Mucosa of rectum (tissue), 2 donors: ENCODE measurements around the gene SPINT2.

Source experiments
- H3K27ac ChIP-seq, 2 donors: one replicate each; pipeline ENCODE4 v1.7.0; 2013; ENCODE audit warnings: inconsistent platforms in 2 of 2, low read depth in 2 of 2, low read length in 2 of 2
- H3K27me3 ChIP-seq, 2 donors: one replicate each; pipeline ENCODE4 v1.7.0; 2013; ENCODE audit warnings: low read length in 2 of 2; ENCODE audit not compliant: control insufficient read depth in 2 of 2, insufficient read depth in 2 of 2
- H3K36me3 ChIP-seq, 2 donors: one replicate each; pipeline ENCODE4 v1.7.0; 2013; ENCODE audit warnings: low read length in 2 of 2; ENCODE audit not compliant: control insufficient read depth in 2 of 2, insufficient read depth in 2 of 2
- H3K4me1 ChIP-seq, 2 donors: one replicate each; pipeline ENCODE4 v1.7.0; 2013; ENCODE audit warnings: low read length in 2 of 2, mild to moderate bottlenecking in 1 of 2; ENCODE audit not compliant: control insufficient read depth in 2 of 2, insufficient read depth in 2 of 2
- H3K4me3 ChIP-seq, 2 donors: one replicate each; pipeline ENCODE4 v1.7.0; 2013; ENCODE audit warnings: low read length in 2 of 2
- H3K9ac ChIP-seq, 2 donors: one replicate each; pipeline ENCODE4 v1.7.0; 2013; ENCODE audit warnings: low read length in 2 of 2, low read depth in 1 of 2, mild to moderate bottlenecking in 1 of 2
- H3K9me3 ChIP-seq, 2 donors: one replicate each; pipeline ENCODE4 v1.7.0; 2013; ENCODE audit warnings: low read length in 2 of 2; ENCODE audit not compliant: control insufficient read depth in 2 of 2
- donor health status: healthy.
- donor health status: Normal muscosa, but diverticular disease.

SPINT2 gene

DNA sequence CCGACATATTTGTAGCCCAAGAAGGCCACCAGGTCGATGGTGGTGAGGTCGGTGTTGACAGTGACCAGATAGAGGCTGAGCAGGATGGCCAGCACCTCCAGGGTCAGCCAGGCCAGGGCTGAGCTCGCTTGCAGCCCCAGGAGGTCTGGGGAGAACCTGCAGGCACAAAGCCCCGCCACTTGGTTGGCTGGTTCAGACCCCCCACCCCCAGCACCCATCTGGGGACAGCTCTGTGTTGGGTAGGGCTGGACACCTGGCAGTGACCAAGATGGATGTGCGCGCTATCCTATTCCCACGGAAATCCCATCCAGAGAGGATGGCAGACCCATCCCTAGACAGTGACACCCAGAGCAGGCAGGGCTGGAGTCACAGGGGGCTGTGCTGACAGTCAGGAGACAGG lies 43.2 kb downstream of the SPINT2 start:
- H3K4me3 ChIP-seq, result no peak overlapping the region
- H3K9ac ChIP-seq, result no peak overlapping the region
- peaks cover 10 to 20% of the 10 kb centered on the region in 2 donors for H3K36me3 ChIP-seq
- no peak overlapping the region for H3K27ac ChIP-seq
- H3K9me3 ChIP-seq, result no peaks in the 10 kb centered on the region
- no peaks in the 10 kb centered on the region for H3K27me3 ChIP-seq
- peaks cover 6 to 14% of the 10 kb centered on the region in 2 donors for H3K4me1 ChIP-seq

DNA sequence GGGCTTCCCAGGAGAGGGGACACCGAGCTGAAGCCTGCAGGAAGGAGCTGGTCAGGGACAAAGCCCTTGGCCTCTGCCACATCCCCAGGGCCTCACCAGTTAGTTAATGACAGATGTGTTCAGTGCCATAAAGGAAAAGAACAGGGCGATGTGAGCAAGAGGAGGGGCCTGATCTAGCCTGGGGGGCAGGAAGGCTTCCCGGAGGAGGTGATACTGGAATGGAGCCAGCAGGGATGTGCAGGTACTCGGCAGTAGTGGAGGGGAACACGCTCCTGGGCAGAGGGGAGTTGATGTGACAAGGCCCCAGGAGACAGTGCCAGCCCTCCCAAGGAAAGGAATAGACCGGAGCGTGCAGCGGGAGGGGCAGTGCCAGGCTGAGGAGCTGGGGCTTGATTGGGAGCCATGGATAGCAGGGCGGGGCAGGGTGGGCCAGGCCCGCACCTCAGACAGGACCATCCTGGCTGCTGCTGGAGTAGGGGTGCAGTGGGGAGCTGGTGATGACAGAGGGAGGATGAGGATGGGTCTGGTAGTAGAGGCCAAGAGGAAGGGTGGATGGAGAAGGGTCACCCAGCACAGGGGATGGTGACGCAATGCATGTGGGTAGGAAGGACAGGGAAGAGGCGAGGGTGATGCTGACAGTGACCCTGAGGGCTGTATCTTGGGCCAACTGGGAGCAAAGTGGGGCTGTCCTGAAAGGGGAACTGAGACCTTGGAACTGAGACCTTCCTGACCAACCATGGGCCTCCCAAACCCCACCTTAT lies 43.8 kb downstream of the SPINT2 start:
- H3K4me1 ChIP-seq, result peaks cover 6 to 12% of the 10 kb centered on the region in 2 donors
- H3K4me3 ChIP-seq, result no peak overlapping the region
- H3K9ac ChIP-seq, result no peak overlapping the region
- H3K9me3 ChIP-seq, result no peaks in the 10 kb centered on the region
- H3K36me3 ChIP-seq, result peaks cover 10 to 20% of the 10 kb centered on the region in 2 donors
- H3K27ac ChIP-seq, result no peak overlapping the region
- H3K27me3 ChIP-seq, result no peaks in the 10 kb centered on the region

GRCh38 chr19:38308926-38309614 lies 44.7 kb downstream of the SPINT2 start:
- Histone ChIP-seq H3K9ac (no peak overlapping the region), H3K4me3 (no peak overlapping the region), H3K27me3 (no peaks in the 10 kb centered on the region), H3K27ac (no peak overlapping the region), H3K9me3 (no peaks in the 10 kb centered on the region), H3K4me1 (peaks cover 0 to 5% of the 10 kb centered on the region in 2 donors), H3K36me3 (peaks cover 10 to 20% of the 10 kb centered on the region in 2 donors)

DNA sequence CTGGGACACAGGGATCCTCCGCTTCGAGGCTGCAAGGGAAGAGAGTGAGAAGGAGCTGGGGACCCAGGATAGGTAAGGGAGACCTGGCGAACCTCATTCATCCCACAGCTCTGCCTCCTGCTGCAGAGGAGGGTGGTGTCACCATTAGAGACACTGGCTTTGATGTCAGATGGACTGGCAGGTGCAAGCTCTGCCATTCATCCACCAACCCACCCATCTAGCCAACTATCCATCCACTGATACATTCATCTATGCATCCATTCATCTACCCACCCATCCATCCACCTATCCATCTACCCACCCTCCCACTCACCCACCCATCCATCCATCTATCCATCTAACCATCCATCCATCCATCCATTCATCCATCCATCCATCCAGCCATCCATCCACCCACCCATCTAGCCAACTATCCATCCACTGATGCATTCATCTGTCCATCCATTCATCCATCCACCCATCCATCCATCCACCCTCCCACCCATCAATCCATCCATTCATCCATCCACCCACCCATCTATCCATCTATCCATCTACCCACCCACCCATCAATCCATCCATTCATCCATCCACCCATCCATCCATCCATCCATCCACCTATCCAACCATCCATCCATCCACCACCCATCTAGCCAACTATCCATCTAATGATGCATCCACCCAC lies 45.4 kb downstream of the SPINT2 start:
- Histone ChIP-seq H3K9ac (no peak overlapping the region), H3K27ac (no peak overlapping the region), H3K36me3 (peaks cover 10 to 20% of the 10 kb centered on the region in 2 donors), H3K9me3 (no peaks in the 10 kb centered on the region), H3K4me1 (peaks cover 0 to 5% of the 10 kb centered on the region in 2 donors), H3K4me3 (no peak overlapping the region), H3K27me3 (no peaks in the 10 kb centered on the region)

DNA sequence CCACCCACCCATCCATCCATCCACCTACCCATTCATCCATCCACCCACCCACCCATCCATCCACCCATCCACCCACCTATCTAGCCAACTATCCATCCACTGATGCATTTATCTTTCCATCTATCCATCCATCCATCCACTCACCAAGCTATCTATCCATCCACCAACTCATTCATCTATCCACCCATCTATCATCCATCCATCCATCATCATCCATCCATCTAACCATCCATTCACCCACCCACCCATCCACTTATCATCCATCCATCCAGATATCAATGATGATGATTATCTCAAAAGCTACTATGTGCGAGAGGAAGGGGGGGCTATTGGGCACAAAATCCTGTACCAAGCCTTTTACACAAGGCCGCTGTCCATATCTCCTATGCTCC lies 45.9 kb downstream of the SPINT2 start:
- Histone ChIP-seq H3K9ac (no peak overlapping the region), H3K4me1 (peaks cover 3 to 6% of the 10 kb centered on the region in 2 donors), H3K27me3 (no peaks in the 10 kb centered on the region), H3K36me3 (peaks cover 10 to 20% of the 10 kb centered on the region in 2 donors), H3K27ac (no peak overlapping the region), H3K4me3 (no peak overlapping the region), H3K9me3 (no peaks in the 10 kb centered on the region)

DNA sequence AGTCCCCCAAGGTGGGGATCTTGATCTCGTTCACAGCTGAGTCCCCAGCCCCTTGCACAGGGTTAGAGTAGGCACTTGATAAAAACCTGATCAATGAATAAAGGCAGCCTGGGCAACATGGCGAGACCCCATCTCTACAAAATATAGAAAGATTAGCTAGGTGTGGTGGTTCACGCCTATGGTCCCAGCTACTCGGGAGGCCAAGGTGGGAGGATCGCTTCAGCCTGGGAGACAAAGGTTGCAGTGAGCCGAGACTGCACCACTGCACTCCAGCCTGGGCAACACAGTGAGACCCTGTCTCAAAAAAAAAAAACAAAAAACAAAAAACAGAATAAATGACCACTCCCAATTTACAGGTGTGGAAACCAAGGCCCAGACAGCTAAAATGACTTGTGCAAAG lies 46.6 kb downstream of the SPINT2 start:
- Histone ChIP-seq H3K9me3 (no peaks in the 10 kb centered on the region), H3K27me3 (no peaks in the 10 kb centered on the region), H3K4me3 (no peak overlapping the region), H3K36me3 (peaks cover 10 to 20% of the 10 kb centered on the region in 2 donors), H3K27ac (no peak overlapping the region), H3K9ac (no peak overlapping the region), H3K4me1 (peaks cover 4 to 6% of the 10 kb centered on the region in 2 donors)

- peak within 1 kb of the TSS; percentile 77 to 86 for H3K4me3 ChIP-seq
- peak within 1 kb of the TSS; percentile 81 to 89 for H3K27ac ChIP-seq
- H3K9ac ChIP-seq, result peak within 1 kb of the TSS; percentile 82 to 83
- H3K9me3 ChIP-seq, result no peaks in the 10 kb centered on the region
- H3K27me3 ChIP-seq, result no peaks in the 10 kb centered on the region
- no peaks in the 10 kb centered on the region for H3K36me3 ChIP-seq
- peaks cover 16 to 24% of the 10 kb centered on the region in 2 donors for H3K4me1 ChIP-seq
These were observed 51.5 kb downstream of the SPINT2 start, which contains the start of gene YIF1B for GRCh38 chr19:38315657-38316476. Gene YIF1B (minus strand): TSS chr19:38315947. CDS start chr19:38315917, 30 bp downstream.

DNA sequence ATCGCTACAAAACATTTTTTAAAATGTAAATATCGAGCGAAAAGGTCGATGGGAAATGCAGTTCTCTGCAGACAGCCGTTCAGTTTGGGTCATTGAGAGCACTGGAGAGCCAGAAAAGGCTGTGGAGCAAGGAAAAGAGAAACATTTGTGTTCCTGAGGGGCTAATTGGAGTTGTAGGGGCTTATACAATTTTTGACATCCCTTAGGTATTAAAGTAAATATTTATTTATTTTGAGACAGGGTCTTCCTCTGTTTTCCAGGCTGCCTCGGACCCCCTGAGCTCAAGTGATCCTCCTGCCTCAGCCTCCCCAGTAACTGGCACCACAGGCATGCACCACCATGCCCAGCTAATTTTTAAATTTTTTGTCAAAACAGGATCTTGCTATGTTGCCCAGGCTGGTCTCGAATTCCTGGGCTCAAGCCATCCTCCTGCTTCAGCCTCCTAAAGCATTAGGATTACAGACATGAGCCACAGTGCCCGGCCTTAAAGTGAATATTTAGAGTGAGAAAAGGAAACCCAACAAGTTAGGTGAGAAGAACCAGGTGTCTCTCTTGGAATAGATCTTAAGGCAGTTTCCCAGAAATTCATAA lies 52.2 kb downstream of the SPINT2 start:
- H3K36me3 ChIP-seq, result no peaks in the 10 kb centered on the region
- H3K9ac ChIP-seq, result peak overlapping the region; percentile 66 to 68
- peaks cover 16 to 24% of the 10 kb centered on the region in 2 donors for H3K4me1 ChIP-seq
- peak overlapping the region; percentile 76 to 89 for H3K27ac ChIP-seq
- H3K4me3 ChIP-seq, result peak overlapping the region; percentile 44 to 69
- no peaks in the 10 kb centered on the region for H3K9me3 ChIP-seq
- no peaks in the 10 kb centered on the region for H3K27me3 ChIP-seq

- Histone ChIP-seq H3K9me3 (no peaks in the 10 kb centered on the region), H3K4me1 (peaks cover 18 to 26% of the 10 kb centered on the region in 2 donors), H3K9ac (no peak overlapping the region), H3K4me3 (peak overlapping the region; percentile 26 to 51), H3K27me3 (no peaks in the 10 kb centered on the region), H3K36me3 (no peaks in the 10 kb centered on the region), H3K27ac (peak overlapping the region in 1 of 2 donors; percentile 89)
These were observed 52.8 kb downstream of the SPINT2 start for GRCh38 chr19:38317104-38317612.
